K562 (cell line): Measurements from ENCODE around the gene GRP. TPM values are rescaled to one million over a fixed set of nuclear protein-coding genes. Genes with fewer than 3 reads are reported as not detected.

ENCODE experiments used
- ATAC-seq: fragments of 200-7000 bp; cut with Tn5 transposase; 3 replicates; pipeline ENCODE4 v1.9.1; 2020; ENCODE audit warnings: moderate library complexity
- BruUV-seq: library from RNA; stranded (reverse); fragments of 400-500 nt; replicated peaks from 2 replicates; lab custom pipeline; 2021; lab: Mats Ljungman, UMichigan
- CTCF ChIA-PET: fragments of 300-600 bp; formaldehyde crosslinking; extraction: SDS; loops from one replicate; lab custom pipeline; 2021; ENCODE audit warnings: low intra/inter-chr PET ratio; lab: Yijun Ruan, JAX
- POLR2A ChIA-PET: fragments of 300-600, 350-650 bp; sonication (Branson Sonifier 250); formaldehyde crosslinking; extraction: SDS; loops from one replicate; lab custom pipeline; 2021; ENCODE audit warnings: antibody characterized with exemption, inconsistent platforms; lab: Yijun Ruan, JAX
- DNase-seq, 4 experiments: peaks; one replicate each; pipeline versions ENCODE4 v3.0.0 to v3.0.0-alpha.2; 2011 to 2018; ENCODE audit warnings: low spot score in 3 of 4, mixed read lengths in 3 of 4; ENCODE audit errors: extremely low read depth in 1 of 4
- FAIRE-seq: peaks from 2 replicates; lab custom pipeline; 2011; peaks lifted over from hg19 to GRCh38; lab: Jason Lieb, UNC
- H2AFZ ChIP-seq: 2 replicates; pipeline ENCODE4 v1.6.0; 2011; ENCODE audit warnings: low read depth, low read length, control low read depth, inconsistent platforms
- H3K27ac ChIP-seq: fragments of 200-600 bp; 3 replicates; pipeline ENCODE4 v1.8.0; 2011; ENCODE audit warnings: low read depth, mild to moderate bottlenecking, control low read depth, inconsistent platforms, low read length, moderate library complexity, mixed read lengths; ENCODE audit errors: extremely low read depth
- H3K27me3 ChIP-seq, 2 experiments: fragments of 300-600 bp in 1 of 2; 2 replicates in 1 of 2; 3 replicates in 1 of 2; pipeline versions ENCODE4 v1.6.0 to v1.8.0; 2011; ENCODE audit warnings: inconsistent platforms in 2 of 2, low read length in 2 of 2, mild to moderate bottlenecking in 1 of 2, mixed read lengths in 1 of 2, moderate library complexity in 1 of 2; ENCODE audit not compliant: control insufficient read depth in 2 of 2, insufficient read depth in 2 of 2
- H3K36me3 ChIP-seq: fragments of 300-600 bp; 3 replicates; pipeline ENCODE4 v1.8.0; 2011; ENCODE audit warnings: mild to moderate bottlenecking, low read length, inconsistent platforms; ENCODE audit not compliant: control insufficient read depth, insufficient read depth
- H3K4me1 ChIP-seq, 2 experiments: fragments of 200-600 bp in 1 of 2; replicated peaks in 1 of 2; 2 replicates in 1 of 2; 3 replicates in 1 of 2; pipeline versions ENCODE4 v1.5.1 to v1.8.0; 2011; ENCODE audit warnings: inconsistent platforms in 2 of 2, low read length in 2 of 2, mild to moderate bottlenecking in 1 of 2, mixed read lengths in 1 of 2, moderate library complexity in 1 of 2; ENCODE audit not compliant: control insufficient read depth in 2 of 2, insufficient read depth in 2 of 2
- H3K4me2 ChIP-seq: 2 replicates; pipeline ENCODE4 v1.6.1; 2011; ENCODE audit warnings: low read length, control low read depth, inconsistent platforms, mixed read lengths; ENCODE audit not compliant: insufficient read depth
- H3K4me3 ChIP-seq: fragments of 200-600 bp; sonication (generic), shearing (Covaris generic); 2 replicates; pipeline ENCODE4 v1.5.1; 2016; ENCODE audit warnings: control low read depth, inconsistent platforms
- H3K79me2 ChIP-seq: fragments of 200-600 bp; 3 replicates; pipeline ENCODE4 v1.8.0; 2011; ENCODE audit warnings: low read length, inconsistent platforms; ENCODE audit not compliant: control insufficient read depth, insufficient read depth
- H3K9ac ChIP-seq, 2 experiments: 2 replicates each; pipeline versions ENCODE4 v1.6.0 to v1.6.1; 2011; ENCODE audit warnings: low read depth in 2 of 2, low read length in 2 of 2, control low read depth in 1 of 2, inconsistent platforms in 1 of 2, mild to moderate bottlenecking in 1 of 2, mixed read lengths in 1 of 2; ENCODE audit not compliant: insufficient read depth in 1 of 2
- H3K9me1 ChIP-seq: one replicate; pipeline ENCODE4 v1.6.0; 2011; ENCODE audit warnings: inconsistent platforms, mild to moderate bottlenecking, low read length, moderate library complexity; ENCODE audit not compliant: control insufficient read depth, insufficient read depth
- H3K9me3 ChIP-seq: replicated peaks from 2 replicates; pipeline ENCODE4 v1.5.1; 2011; ENCODE audit warnings: low read depth, low read length, inconsistent platforms; ENCODE audit not compliant: control insufficient read depth, insufficient read depth
- H4K20me1 ChIP-seq: replicated peaks from 2 replicates; pipeline ENCODE4 v1.6.1; 2011; ENCODE audit warnings: low read length, inconsistent platforms, mixed read lengths; ENCODE audit not compliant: control insufficient read depth, insufficient read depth
- BMI1 ChIP-seq: fragments of 150-350 bp; IDR thresholded peaks from 2 replicates; pipeline ENCODE4 v1.6.1; 2014; ENCODE audit warnings: low read length
- COPS2 ChIP-seq: fragments of 450-650 bp; conservative IDR thresholded peaks from 2 replicates; pipeline ENCODE4 v1.6.1; 2016; ENCODE audit warnings: mild to moderate bottlenecking, moderate library complexity
- HDAC6 ChIP-seq: IDR thresholded peaks from 2 replicates; pipeline ENCODE4 v1.6.1; 2012; ENCODE audit warnings: low read depth, mild to moderate bottlenecking, control low read depth, inconsistent platforms, low read length, moderate library complexity
- KDM2B ChIP-seq: fragments of 250-450 bp; sonication (Bioruptor Pico); IDR thresholded peaks from 2 replicates; pipeline ENCODE4 v1.8.0; 2021; ENCODE audit warnings: mild to moderate bottlenecking, moderate library complexity
- MBD2 ChIP-seq: sonication (generic); IDR thresholded peaks from 2 replicates; pipeline ENCODE4 v1.6.1; 2016; ENCODE audit warnings: low read depth, borderline replicate concordance
- MCM3 ChIP-seq: fragments of 450-650 bp; IDR thresholded peaks from 2 replicates; pipeline ENCODE4 v1.6.1; 2016
- MCM5 ChIP-seq: fragments of 450-650 bp; IDR thresholded peaks from 2 replicates; pipeline ENCODE4 v1.6.1; 2016; ENCODE audit warnings: low read depth
- MEF2D ChIP-seq: conservative IDR thresholded peaks from 2 replicates; pipeline ENCODE4 v1.6.1; 2016; ENCODE audit warnings: low read depth, missing genetic modification characterization, missing compliant biosample characterization
- MIER1 ChIP-seq: fragments of 450-650 bp; IDR thresholded peaks from 2 replicates; pipeline ENCODE4 v1.6.1; 2016; ENCODE audit warnings: antibody characterized with exemption, mild to moderate bottlenecking, low read depth
- NCOA6 ChIP-seq: fragments of 450-650 bp; IDR thresholded peaks from 2 replicates; pipeline ENCODE4 v1.6.1; 2017; ENCODE audit warnings: mild to moderate bottlenecking
- NR4A1 ChIP-seq, 2 experiments: fragments of 250-450 bp in 1 of 2; fragments of 450-650 bp in 1 of 2; sonication (Bioruptor Pico) in 1 of 2; IDR thresholded peaks; 2 replicates each; pipeline versions ENCODE4 v1.4.0 to v1.6.1; 2016 to 2020; ENCODE audit warnings: mild to moderate bottlenecking in 2 of 2, missing compliant biosample characterization in 1 of 2, missing genetic modification characterization in 1 of 2, moderate library complexity in 1 of 2
- RBM34 ChIP-seq: fragments of 200-400 bp; formaldehyde crosslinking; IDR thresholded peaks from 2 replicates; pipeline ENCODE4 v1.6.1; 2018; ENCODE audit warnings: low read length, borderline replicate concordance; ENCODE audit not compliant: insufficient read depth
- RNF2 ChIP-seq: sonication (generic); IDR thresholded peaks from 2 replicates; pipeline ENCODE4 v1.6.1; 2016
- SETDB1 ChIP-seq: IDR thresholded peaks from one replicate; pipeline ENCODE4 v1.6.1; 2012; ENCODE audit warnings: low read length, control low read depth, inconsistent platforms
- TFAP4 ChIP-seq: sonication (generic); formaldehyde crosslinking; IDR thresholded peaks from 2 replicates; pipeline ENCODE4 v1.8.0; 2022; ENCODE audit warnings: missing genetic modification reagents, mild to moderate bottlenecking, moderate library complexity, borderline replicate concordance
- WHSC1 ChIP-seq: IDR thresholded peaks from one replicate; pipeline ENCODE4 v1.6.1; 2012; ENCODE audit warnings: low read length, control low read depth, inconsistent platforms
- ZBTB49 ChIP-seq: sonication (generic); formaldehyde crosslinking; IDR thresholded peaks from 2 replicates; pipeline ENCODE4 v1.8.0; 2022; ENCODE audit warnings: missing genetic modification reagents, mild to moderate bottlenecking, borderline replicate concordance
- ZNF239 ChIP-seq: fragments of 250-450 bp; sonication (Bioruptor Pico); IDR thresholded peaks from 2 replicates; pipeline ENCODE4 v1.4.0; 2020; ENCODE audit warnings: mild to moderate bottlenecking
- ZNF398 ChIP-seq: fragments of 250-450 bp; sonication (Bioruptor Pico); IDR thresholded peaks from 2 replicates; pipeline ENCODE4 v1.8.0; 2021; ENCODE audit warnings: moderate library complexity, mild to moderate bottlenecking, inconsistent platforms
- WGBS: fragments of 100-300 bp; shearing (Covaris generic); methylation state at CpG from one replicate; pipeline ENCODE4 v1.1.6; 2016; ENCODE audit warnings: low coverage, mixed read lengths; ENCODE audit not compliant: insufficient coverage; ENCODE audit errors: missing lambda C conversion rate; 5-methylcytosine and 5-hydroxymethylcytosine counted together
- in situ Hi-C: fragments of 300-500 bp; cut with MboI; formaldehyde crosslinking; loops from 4 replicates; pipeline ENCODE4 v1.15.0; 2018; ENCODE audit warnings: inconsistent platforms, mixed read lengths
- intact Hi-C: fragments of 100-400 bp; cut with micrococcal nuclease; formaldehyde crosslinking; loops from 2 replicates; pipeline ENCODE4 v1.14.2; 2022
- polyA plus RNA-seq, 8 experiments: library from polyadenylated mRNA; depleted of rRNA in 4 of 8; stranded (reverse) in 5 of 8; unstranded in 3 of 8; fragments of >200 nt; fragmentation: Nextera tagmentation in 2 of 8; fragmentation: Illumina TruSeq in 1 of 8; extraction: Ambion mirVana in 2 of 8; extraction: Trizol in 1 of 8; gene quantifications; 2 replicates each; pipeline versions ENCODE4 v1.2.1 to v1.2.3, GENCODE V29; 2011 to 2014; ENCODE audit warnings: inconsistent platforms in 1 of 8, missing spikeins in 1 of 8
- total RNA-seq, 7 experiments: library from RNA; depleted of rRNA in 6 of 7; stranded (reverse); fragments of >200 nt in 6 of 7; fragmentation: Illumina TruSeq in 2 of 7; extraction: Trizol in 2 of 7; gene quantifications; 2 replicates each; pipeline versions ENCODE4 v1.2.1 to v1.2.3, GENCODE V29; 2011 to 2021; ENCODE audit warnings: low replicate concordance in 1 of 7

The GRP gene
- total and polyA plus RNA-seq, 9 of the 15 experiments (the other 6 are each of a cell fraction or from before 2014, with no cell fraction given): 0.07 TPM; not detected in 8

GRCh38 chr18:59276047-59276446 lies 56.1 kb downstream of the GRP start (continued):
- TF ChIP-seq RBM34 (no peak), ZBTB49 (CRISPR knock-in tag) (no peak), MIER1 (no peak), HDAC6 (no peak), COPS2 (no peak)

GRCh38 chr18:59278793-59279192 lies 58.8 kb downstream of the GRP start:
- FAIRE-seq: no peak
- Histone ChIP-seq H3K4me1 (peaks cover 0 to 4% of the 10 kb centered on the region in 2 experiments; a peak in 1 of 5 replicates), H3K9me3 (no peaks in the 10 kb centered on the region), H2AFZ (no peak overlapping the region), H4K20me1 (no peaks in the 10 kb centered on the region), H3K4me2 (no peak overlapping the region), H3K79me2 (no peaks in the 10 kb centered on the region), H3K27me3 (peaks cover 3 to 23% of the 10 kb centered on the region in 2 experiments; a peak in 2 of 5 replicates), H3K9ac (no peak overlapping the region), H3K4me3 (no peak overlapping the region), H3K27ac (no peak overlapping the region), H3K9me1 (no peaks in the 10 kb centered on the region), H3K36me3 (no peaks in the 10 kb centered on the region)
- intact Hi-C loops: no loop called here
- in situ Hi-C loops: no loop called here
- DNase-seq: no peak
- BruUV-seq: no TSS peak
- CTCF ChIA-PET: no interaction called here
- POLR2A ChIA-PET: no interaction called here
- no peak for ATAC-seq
- WGBS: 0% methylated on average over 5 of the region's 5 CpGs
- TF ChIP-seq BMI1: no peak
- TF ChIP-seq NR4A1 (CRISPR knock-in tag; IDR thresholded peaks at IDR 0.05): no peak
- TF ChIP-seq NR4A1 (tag; IDR thresholded peaks at IDR 0.05): no peak
- TF ChIP-seq MBD2: no peak
- no peak for TF ChIP-seq KDM2B (CRISPR knock-in tag)
- no peak for TF ChIP-seq MCM5
- TF ChIP-seq RNF2: no peak
- no peak for TF ChIP-seq ZNF398 (CRISPR knock-in tag)
- TF ChIP-seq SETDB1: no peak
- TF ChIP-seq MCM3: no peak
- no peak for TF ChIP-seq MEF2D (tag)
- no peak for TF ChIP-seq TFAP4
- no peak for TF ChIP-seq ZNF239 (CRISPR knock-in tag)
- no peak for TF ChIP-seq WHSC1
- TF ChIP-seq NCOA6: no peak
